ENCODE data around the gene DICER1. TPM values are rescaled to one million over a fixed set of nuclear protein-coding genes. Genes with fewer than 3 reads are reported as not detected.
"Not testable (repeated sequence)": the region's sequence is repeated elsewhere in the genome, so short reads cannot be mapped to it uniquely, and the experiment has no call there.

The DICER1 gene
- total RNA-seq, 2 experiments from 2014 or later: 38.1 to 42.3 TPM

- H3K9me3 Mint-ChIP-seq: peaks cover 3% of the 10 kb centered on the region
These were observed 25.8 kb upstream of the DICER1 start for GRCh38 chr14:95183082-95183481.

DNA sequence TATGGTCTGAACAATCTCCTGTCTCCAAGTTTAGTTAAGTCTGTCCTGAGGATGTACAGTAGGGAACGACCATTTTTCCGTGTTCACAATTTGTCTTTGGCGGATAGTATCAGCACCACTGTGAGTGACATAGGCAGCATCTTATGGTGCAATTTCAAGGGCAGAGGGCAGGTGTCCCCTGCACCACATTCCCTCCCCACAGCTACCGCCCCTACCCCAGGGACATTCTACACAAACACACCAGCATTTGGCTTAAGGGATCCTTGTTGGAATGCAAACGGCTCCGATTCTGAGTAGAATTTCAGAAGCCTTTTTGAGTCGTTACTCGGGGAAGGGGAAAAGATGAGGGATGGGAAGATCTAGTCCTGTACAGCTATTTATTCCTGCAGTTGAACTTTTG is 25.1 kb upstream of the DICER1 start:
- H3K4me3 Mint-ChIP-seq: no peak overlapping the region
- no peak for DNase-seq
- no peak overlapping the region for H3K27ac Mint-ChIP-seq
- intact Hi-C loops (cut with micrococcal nuclease): no loop called here
- H3K4me1 Mint-ChIP-seq (ENCODE audit: low read depth): peaks cover 1% of the 10 kb centered on the region
- H3K27me3 Mint-ChIP-seq (ENCODE audit: low read depth): peaks cover 18% of the 10 kb centered on the region
- CTCF ChIA-PET: interaction anchor here (0.6 kb wide), 1 partner anchor 45 kb away, joined by 4 read pairs; no protein-coding TSS in a partner anchor
- H3K9me3 Mint-ChIP-seq: no peaks in the 10 kb centered on the region
- peaks cover 3% of the 10 kb centered on the region for H3K36me3 Mint-ChIP-seq (ENCODE audit: low read depth)

More at GRCh38 chr14:95183082-95183481, 25.8 kb upstream of the DICER1 start:
- DNase-seq: no peak
- CTCF ChIA-PET: interaction anchor here (0.5 kb wide), 1 partner anchor 448 kb away, joined by 3 read pairs; no protein-coding TSS in a partner anchor
- H3K4me3 Mint-ChIP-seq: no peak overlapping the region
- H3K27me3 Mint-ChIP-seq (ENCODE audit: low read depth): peaks cover 20% of the 10 kb centered on the region
- H3K36me3 Mint-ChIP-seq (ENCODE audit: low read depth): peaks cover 3% of the 10 kb centered on the region
- peaks cover 1% of the 10 kb centered on the region for H3K4me1 Mint-ChIP-seq (ENCODE audit: low read depth)
- intact Hi-C loops (cut with micrococcal nuclease): no loop called here
- no peak overlapping the region for H3K27ac Mint-ChIP-seq

GRCh38 chr14:95180966-95181741 is 23.8 kb upstream of the DICER1 start:
- intact Hi-C loops (cut with micrococcal nuclease): no loop called here
- H3K4me1 Mint-ChIP-seq (ENCODE audit: low read depth): peaks cover 1% of the 10 kb centered on the region
- no peak overlapping the region for H3K4me3 Mint-ChIP-seq
- H3K27ac Mint-ChIP-seq: no peak overlapping the region
- no peak for DNase-seq
- no peaks in the 10 kb centered on the region for H3K9me3 Mint-ChIP-seq
- H3K36me3 Mint-ChIP-seq (ENCODE audit: low read depth): peaks cover 3% of the 10 kb centered on the region
- H3K27me3 Mint-ChIP-seq (ENCODE audit: low read depth): peaks cover 15% of the 10 kb centered on the region
- CTCF ChIA-PET: interaction anchor here (0.6 kb wide), 1 partner anchor 45 kb away, joined by 10 read pairs; no protein-coding TSS in a partner anchor

DNA sequence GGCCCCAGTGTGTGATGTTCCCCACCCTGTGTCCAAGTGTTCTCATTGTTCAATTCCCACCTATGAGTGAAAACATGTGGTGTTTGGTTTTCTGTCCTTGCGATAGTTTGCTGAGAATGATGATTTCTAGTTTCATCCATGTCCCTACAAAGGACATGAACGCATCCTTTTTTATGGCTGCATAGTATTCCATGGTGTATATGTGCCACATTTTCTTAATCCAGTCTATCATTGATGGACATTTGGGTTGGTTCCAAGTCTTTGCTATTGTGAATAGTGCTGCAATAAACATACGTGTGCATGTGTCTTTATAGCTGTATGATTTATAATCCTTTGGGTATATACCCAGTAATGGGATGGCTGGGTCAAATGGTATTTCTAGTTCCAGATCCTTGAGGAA is 18.3 kb upstream of the DICER1 start:
- H3K27ac Mint-ChIP-seq; H3K4me3 Mint-ChIP-seq; H3K4me1 Mint-ChIP-seq (ENCODE audit: low read depth); H3K36me3 Mint-ChIP-seq (ENCODE audit: low read depth); H3K27me3 Mint-ChIP-seq (ENCODE audit: low read depth); intact Hi-C loops (cut with micrococcal nuclease); DNase-seq; CTCF ChIA-PET; H3K9me3 Mint-ChIP-seq: not testable (repeated sequence)

DNA sequence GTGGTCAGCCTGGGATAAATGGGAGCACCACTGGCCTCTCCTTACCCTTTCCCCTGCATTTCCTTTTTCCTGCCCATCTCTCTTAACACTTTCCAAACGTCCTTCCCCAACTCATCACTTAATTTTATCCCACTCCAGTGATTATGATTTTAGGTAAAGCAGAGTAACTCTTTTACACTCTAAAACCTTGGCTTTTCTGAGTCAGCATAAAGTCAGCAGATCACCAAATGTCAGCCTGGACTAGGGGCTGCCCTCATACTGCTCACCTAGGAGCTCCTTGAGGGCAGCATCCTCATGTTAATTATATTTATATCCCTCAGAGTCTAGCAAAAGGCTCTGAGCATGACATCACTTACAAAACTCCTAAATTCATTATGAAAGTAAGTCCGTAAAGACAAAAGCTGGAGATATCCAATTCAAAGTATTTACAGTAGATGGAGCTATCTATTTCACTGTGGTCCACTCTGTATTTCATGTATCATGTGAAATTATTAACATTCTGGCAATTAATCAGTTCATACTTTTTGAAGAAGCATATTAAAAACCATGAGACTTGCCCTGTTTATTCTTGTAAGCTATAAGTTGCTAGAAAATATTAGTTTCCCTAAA is 17.0 kb upstream of the DICER1 start:
- Mint-ChIP-seq H3K4me3 (no peak overlapping the region), H3K27me3 (ENCODE audit: low read depth) (no peaks in the 10 kb centered on the region), H3K9me3 (no peaks in the 10 kb centered on the region), H3K36me3 (ENCODE audit: low read depth) (no peaks in the 10 kb centered on the region), H3K4me1 (ENCODE audit: low read depth) (no peaks in the 10 kb centered on the region), H3K27ac (no peak overlapping the region)
- DNase-seq: no peak
- intact Hi-C loops (cut with micrococcal nuclease): no loop called here
- CTCF ChIA-PET: no interaction called here

- H3K9me3 Mint-ChIP-seq: no peaks in the 10 kb centered on the region
- no peaks in the 10 kb centered on the region for H3K4me1 Mint-ChIP-seq (ENCODE audit: low read depth)
- CTCF ChIA-PET: no interaction called here
- no peak overlapping the region for H3K27ac Mint-ChIP-seq
- H3K4me3 Mint-ChIP-seq: no peak overlapping the region
- no peaks in the 10 kb centered on the region for H3K36me3 Mint-ChIP-seq (ENCODE audit: low read depth)
- DNase-seq: no peak
- intact Hi-C loops (cut with micrococcal nuclease): no loop called here
- no peaks in the 10 kb centered on the region for H3K27me3 Mint-ChIP-seq (ENCODE audit: low read depth)
These were observed 16.2 kb upstream of the DICER1 start for GRCh38 chr14:95173518-95173917.

GRCh38 chr14:95167177-95167576 is 9.8 kb upstream of the DICER1 start:
- H3K4me1 Mint-ChIP-seq (ENCODE audit: low read depth): no peaks in the 10 kb centered on the region
- H3K4me3 Mint-ChIP-seq: no peak overlapping the region
- no peaks in the 10 kb centered on the region for H3K27me3 Mint-ChIP-seq (ENCODE audit: low read depth)
- H3K36me3 Mint-ChIP-seq (ENCODE audit: low read depth): peaks cover 10% of the 10 kb centered on the region
- no peak for DNase-seq
- CTCF ChIA-PET: no interaction called here
- H3K9me3 Mint-ChIP-seq: peaks cover 28% of the 10 kb centered on the region
- intact Hi-C loops (cut with micrococcal nuclease): no loop called here
- no peak overlapping the region for H3K27ac Mint-ChIP-seq

- H3K36me3 Mint-ChIP-seq (ENCODE audit: low read depth): peaks cover 10% of the 10 kb centered on the region
These were observed 8.2 kb upstream of the DICER1 start for GRCh38 chr14:95165517-95165916.

GRCh38 chr14:95164506-95164905 is 7.2 kb upstream of the DICER1 start:
- H3K27ac Mint-ChIP-seq: no peak overlapping the region
- H3K27me3 Mint-ChIP-seq (ENCODE audit: low read depth): no peaks in the 10 kb centered on the region
- intact Hi-C loops (cut with micrococcal nuclease): no loop called here
- DNase-seq: no peak
- peaks cover 10% of the 10 kb centered on the region for H3K36me3 Mint-ChIP-seq (ENCODE audit: low read depth)
- CTCF ChIA-PET: no interaction called here
- peaks cover 28% of the 10 kb centered on the region for H3K9me3 Mint-ChIP-seq
- no peaks in the 10 kb centered on the region for H3K4me1 Mint-ChIP-seq (ENCODE audit: low read depth)
- H3K4me3 Mint-ChIP-seq: no peak overlapping the region

More at GRCh38 chr14:95165517-95165916, 8.2 kb upstream of the DICER1 start:
- intact Hi-C loops (cut with micrococcal nuclease): no loop called here
- Mint-ChIP-seq H3K4me1 (ENCODE audit: low read depth) (no peaks in the 10 kb centered on the region), H3K27me3 (ENCODE audit: low read depth) (no peaks in the 10 kb centered on the region), H3K4me3 (no peak overlapping the region), H3K9me3 (peaks cover 28% of the 10 kb centered on the region), H3K27ac (no peak overlapping the region)
- CTCF ChIA-PET: no interaction called here
- DNase-seq: no peak

- no peaks in the 10 kb centered on the region for H3K27me3 Mint-ChIP-seq (ENCODE audit: low read depth)
- no peak for DNase-seq
- H3K36me3 Mint-ChIP-seq (ENCODE audit: low read depth): peaks cover 10% of the 10 kb centered on the region
- no peak overlapping the region for H3K27ac Mint-ChIP-seq
- peaks cover 28% of the 10 kb centered on the region for H3K9me3 Mint-ChIP-seq
- no peak overlapping the region for H3K4me3 Mint-ChIP-seq
- H3K4me1 Mint-ChIP-seq (ENCODE audit: low read depth): no peaks in the 10 kb centered on the region
- intact Hi-C loops (cut with micrococcal nuclease): no loop called here
- CTCF ChIA-PET: no interaction called here
These were observed 6.3 kb upstream of the DICER1 start for GRCh38 chr14:95163666-95164065.

DNA sequence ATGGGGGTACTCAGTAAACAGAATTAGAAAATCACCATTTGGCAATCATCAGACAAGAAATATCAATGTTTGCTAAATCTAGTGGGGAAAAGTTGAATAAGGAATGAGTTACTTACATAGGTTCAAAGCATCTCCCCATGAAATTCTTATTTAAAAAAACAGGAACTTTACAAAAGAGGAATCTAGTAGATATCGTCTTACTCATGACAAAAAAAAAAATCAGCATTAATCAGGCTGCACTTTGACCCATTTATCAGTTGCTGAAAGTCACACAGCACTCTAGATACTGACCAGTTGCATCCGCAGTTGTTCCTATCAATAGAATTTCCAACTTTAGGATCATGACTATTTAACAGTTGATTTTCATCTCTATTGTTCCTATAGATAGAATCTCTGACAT is 5.8 kb upstream of the DICER1 start:
- intact Hi-C loops (cut with micrococcal nuclease): no loop called here
- CTCF ChIA-PET: no interaction called here
- H3K4me3 Mint-ChIP-seq: no peak overlapping the region

GRCh38 chr14:95162641-95163040 is 5.3 kb upstream of the DICER1 start:
- CTCF ChIA-PET: interaction anchor here (1.4 kb wide), 1 partner anchor 25 kb away, joined by 4 read pairs; no protein-coding TSS in a partner anchor
- DNase-seq: no peak
- Mint-ChIP-seq H3K4me3 (no peak overlapping the region), H3K4me1 (ENCODE audit: low read depth) (peaks cover 4% of the 10 kb centered on the region), H3K27me3 (ENCODE audit: low read depth) (no peaks in the 10 kb centered on the region), H3K36me3 (ENCODE audit: low read depth) (peaks cover 10% of the 10 kb centered on the region), H3K9me3 (peaks cover 24% of the 10 kb centered on the region), H3K27ac (no peak overlapping the region)
- intact Hi-C loops (cut with micrococcal nuclease): no loop called here

More for the DNA sequence above, 5.8 kb upstream of the DICER1 start:
- Mint-ChIP-seq H3K27ac (no peak overlapping the region), H3K27me3 (ENCODE audit: low read depth) (no peaks in the 10 kb centered on the region), H3K9me3 (peaks cover 27% of the 10 kb centered on the region), H3K4me1 (ENCODE audit: low read depth) (peaks cover under 1% of the 10 kb centered on the region), H3K36me3 (ENCODE audit: low read depth) (peaks cover 10% of the 10 kb centered on the region)
- no peak for DNase-seq

DNA sequence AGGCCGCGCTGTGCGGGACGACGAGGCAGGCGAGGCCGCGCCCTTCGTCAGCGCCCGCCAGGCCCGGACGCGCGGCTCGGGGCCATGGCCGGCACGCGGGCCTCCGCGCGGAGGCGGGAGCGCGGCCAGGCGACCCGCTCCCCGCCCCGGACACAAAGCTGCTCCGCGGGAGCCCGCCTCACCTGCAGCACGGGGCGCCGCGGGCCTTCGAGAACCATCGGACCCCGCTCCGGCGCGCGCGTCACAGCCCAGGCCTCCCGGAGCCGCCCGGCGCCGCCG is 342 bp downstream of the DICER1 start:
- peaks cover 8% of the 10 kb centered on the region for H3K36me3 Mint-ChIP-seq (ENCODE audit: low read depth)
- CTCF ChIA-PET: interaction anchor here (0.6 kb wide), 1 partner anchor 85 kb away, joined by 4 read pairs; no protein-coding TSS in a partner anchor
- peak overlapping the region; percentile 92 for H3K4me3 Mint-ChIP-seq
- intact Hi-C loops (cut with micrococcal nuclease): loop anchor here (1.0 to 10.0 kb wide), 6 partner anchors 35 to 1208 kb away; partner anchors contain the start of genes ATG2B, CLMN, DDX24 and GSKIP
- H3K27ac Mint-ChIP-seq: no peak overlapping the region
- H3K27me3 Mint-ChIP-seq (ENCODE audit: low read depth): no peaks in the 10 kb centered on the region
- no peak for DNase-seq
- no peaks in the 10 kb centered on the region for H3K9me3 Mint-ChIP-seq
- H3K4me1 Mint-ChIP-seq (ENCODE audit: low read depth): peaks cover 40% of the 10 kb centered on the region

Measured in activated naive CD4-positive, alpha-beta T cell treated with anti-CD3 and anti-CD28 coated beads for 36 hours (primary cell).